ENCODE results near the gene ZNF341. TPM values are rescaled to one million over a fixed set of nuclear protein-coding genes. Genes with fewer than 3 reads are reported as not detected.

ZNF341 gene
- total RNA-seq, 1 donor from 2014 or later: 0.53 TPM

- Histone ChIP-seq H3K4me3 (ENCODE audit: low read depth, low read length) (no peak overlapping the region), H3K27me3 (ENCODE audit: control insufficient read depth, insufficient read depth, low read length) (no peaks in the 10 kb centered on the region), H3K36me3 (ENCODE audit: control insufficient read depth, insufficient read depth, low read length) (no peaks in the 10 kb centered on the region)
- no peak for FAIRE-seq
- TF ChIP-seq CTCF (IDR thresholded peaks at IDR 0.05; ENCODE audit: insufficient read depth, low read length, severe bottlenecking): no peak
- DNase-seq (ENCODE audit: low read depth): no peak
Observed at GRCh38 chr20:33783256-33783655, 51.5 kb downstream of the ZNF341 start.

GRCh38 chr20:33783818-33784217 lies 52.0 kb downstream of the ZNF341 start:
- no peak for FAIRE-seq
- DNase-seq (ENCODE audit: low read depth): no peak
- Histone ChIP-seq H3K27me3 (ENCODE audit: control insufficient read depth, insufficient read depth, low read length) (no peaks in the 10 kb centered on the region), H3K36me3 (ENCODE audit: control insufficient read depth, insufficient read depth, low read length) (no peaks in the 10 kb centered on the region), H3K4me3 (ENCODE audit: low read depth, low read length) (no peak overlapping the region)
- TF ChIP-seq CTCF (IDR thresholded peaks at IDR 0.05; ENCODE audit: insufficient read depth, low read length, severe bottlenecking): no peak

GRCh38 chr20:33784225-33784624 lies 52.4 kb downstream of the ZNF341 start:
- Histone ChIP-seq H3K4me3 (ENCODE audit: low read depth, low read length) (no peak overlapping the region), H3K27me3 (ENCODE audit: control insufficient read depth, insufficient read depth, low read length) (no peaks in the 10 kb centered on the region), H3K36me3 (ENCODE audit: control insufficient read depth, insufficient read depth, low read length) (no peaks in the 10 kb centered on the region)
- no peak for TF ChIP-seq CTCF (IDR thresholded peaks at IDR 0.05; ENCODE audit: insufficient read depth, low read length, severe bottlenecking)
- DNase-seq (ENCODE audit: low read depth): no peak
- no peak for FAIRE-seq

- FAIRE-seq (no peak), DNase-seq (ENCODE audit: low read depth) (no peak)
- H3K4me3 ChIP-seq (ENCODE audit: low read depth, low read length): no peak overlapping the region
- no peak for TF ChIP-seq CTCF (IDR thresholded peaks at IDR 0.05; ENCODE audit: insufficient read depth, low read length, severe bottlenecking)
- no peaks in the 10 kb centered on the region for H3K27me3 ChIP-seq (ENCODE audit: control insufficient read depth, insufficient read depth, low read length)
- H3K36me3 ChIP-seq (ENCODE audit: control insufficient read depth, insufficient read depth, low read length): no peaks in the 10 kb centered on the region
Observed at GRCh38 chr20:33785503-33785902, 53.7 kb downstream of the ZNF341 start.

- no peak overlapping the region for H3K4me3 ChIP-seq (ENCODE audit: low read depth, low read length)
- DNase-seq (ENCODE audit: low read depth): no peak
- peaks cover 1% of the 10 kb centered on the region for H3K36me3 ChIP-seq (ENCODE audit: control insufficient read depth, insufficient read depth, low read length)
- no peaks in the 10 kb centered on the region for H3K27me3 ChIP-seq (ENCODE audit: control insufficient read depth, insufficient read depth, low read length)
- no peak for TF ChIP-seq CTCF (IDR thresholded peaks at IDR 0.05; ENCODE audit: insufficient read depth, low read length, severe bottlenecking)
- FAIRE-seq: no peak
Observed at GRCh38 chr20:33787253-33787891, 55.6 kb downstream of the ZNF341 start.
